Measurements from ENCODE around the gene SCYGR4. TPM values are rescaled to one million over a fixed set of nuclear protein-coding genes. Genes with fewer than 3 reads are reported as not detected.

The SCYGR4 gene
- total RNA-seq, 2 donors from 2014 or later = not detected

DNA sequence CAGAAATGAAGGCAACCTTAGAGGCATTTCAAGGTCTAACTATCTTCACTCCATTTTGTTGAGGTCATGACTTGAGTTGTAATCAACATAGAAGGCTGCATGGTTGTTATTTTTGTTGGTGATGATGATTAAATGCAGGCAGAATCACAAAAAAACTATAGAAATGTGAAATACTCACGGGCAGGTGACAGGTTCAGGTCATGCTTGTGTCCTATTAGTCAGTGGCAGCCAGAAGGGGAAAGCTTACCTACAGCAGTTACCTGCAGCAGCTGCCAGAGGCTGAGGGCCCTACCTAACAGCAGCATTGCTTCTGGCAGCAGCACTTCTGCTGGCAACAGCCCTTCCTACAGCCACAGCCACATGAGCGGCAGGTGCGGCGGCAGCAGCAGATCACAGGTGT is 3.1 kb upstream of the SCYGR4 start:
- H3K4me3 ChIP-seq = no peak overlapping the region
- TF ChIP-seq, protein P1, sequence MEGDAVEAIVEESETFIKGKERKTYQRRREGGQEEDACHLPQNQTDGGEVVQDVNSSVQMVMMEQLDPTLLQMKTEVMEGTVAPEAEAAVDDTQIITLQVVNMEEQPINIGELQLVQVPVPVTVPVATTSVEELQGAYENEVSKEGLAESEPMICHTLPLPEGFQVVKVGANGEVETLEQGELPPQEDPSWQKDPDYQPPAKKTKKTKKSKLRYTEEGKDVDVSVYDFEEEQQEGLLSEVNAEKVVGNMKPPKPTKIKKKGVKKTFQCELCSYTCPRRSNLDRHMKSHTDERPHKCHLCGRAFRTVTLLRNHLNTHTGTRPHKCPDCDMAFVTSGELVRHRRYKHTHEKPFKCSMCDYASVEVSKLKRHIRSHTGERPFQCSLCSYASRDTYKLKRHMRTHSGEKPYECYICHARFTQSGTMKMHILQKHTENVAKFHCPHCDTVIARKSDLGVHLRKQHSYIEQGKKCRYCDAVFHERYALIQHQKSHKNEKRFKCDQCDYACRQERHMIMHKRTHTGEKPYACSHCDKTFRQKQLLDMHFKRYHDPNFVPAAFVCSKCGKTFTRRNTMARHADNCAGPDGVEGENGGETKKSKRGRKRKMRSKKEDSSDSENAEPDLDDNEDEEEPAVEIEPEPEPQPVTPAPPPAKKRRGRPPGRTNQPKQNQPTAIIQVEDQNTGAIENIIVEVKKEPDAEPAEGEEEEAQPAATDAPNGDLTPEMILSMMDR (IDR thresholded peaks at IDR 0.05) = no peak
- no peaks in the 10 kb centered on the region for H3K27me3 ChIP-seq
- no peaks in the 10 kb centered on the region for H3K9me3 ChIP-seq
- no peak for DNase-seq
- intact Hi-C loops (cut with DNase I) = no loop called here
- no peak overlapping the region for H3K27ac ChIP-seq
- no peaks in the 10 kb centered on the region for H3K36me3 ChIP-seq
- no peak overlapping the region for H3K9ac ChIP-seq (ENCODE audit: low read depth in 2 of 2, low read length in 2 of 2)
- H3K4me1 ChIP-seq = no peaks in the 10 kb centered on the region

DNA sequence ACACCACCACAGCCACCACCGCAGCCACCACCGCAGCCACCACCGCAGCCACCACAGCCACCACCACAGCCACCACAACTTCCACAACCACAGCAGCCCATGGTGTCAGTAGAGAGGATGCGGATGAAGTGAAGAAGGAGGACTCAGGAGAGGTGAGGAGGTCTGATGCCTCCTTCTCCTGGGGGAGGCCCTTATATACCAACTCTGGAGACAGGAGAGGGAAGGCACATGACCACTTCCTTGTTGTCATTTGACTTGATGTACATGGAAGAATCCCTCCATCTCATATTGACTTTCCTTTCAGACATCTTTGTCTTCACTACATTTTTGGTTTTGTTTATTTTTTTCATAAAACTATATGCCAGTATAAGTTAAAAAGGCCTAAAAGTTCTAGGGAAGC is 2.6 kb upstream of the SCYGR4 start, which contains the start of gene SCYGR3:
Gene SCYGR3, minus strand, starts transcription at position 101 of the 400 bp plus-strand sequence. Its CDS starts 0 bp downstream, at position 101.
- H3K4me3 ChIP-seq = no peak within 1 kb of the TSS

GRCh38 chr2:227615181-227615580 is 2.1 kb upstream of the SCYGR4 start:
- H3K9ac ChIP-seq (ENCODE audit: low read depth in 2 of 2, low read length in 2 of 2) = no peak overlapping the region

More for the DNA sequence above, 2.6 kb upstream of the SCYGR4 start, which contains the start of gene SCYGR3:
- Histone ChIP-seq H3K9me3 (no peaks in the 10 kb centered on the region), H3K27me3 (no peaks in the 10 kb centered on the region), H3K4me1 (no peaks in the 10 kb centered on the region), H3K36me3 (no peaks in the 10 kb centered on the region), H3K27ac (no peak within 1 kb of the TSS), H3K9ac (ENCODE audit: low read depth in 2 of 2, low read length in 2 of 2) (no peak within 1 kb of the TSS)
- no peak for DNase-seq
- TF ChIP-seq, protein P1 (IDR thresholded peaks at IDR 0.05) = no peak
- intact Hi-C loops (cut with DNase I) = no loop called here

GRCh38 chr2:227615906-227616305 is 1.4 kb upstream of the SCYGR4 start:
- no peak for DNase-seq
- intact Hi-C loops (cut with DNase I) = no loop called here
- Histone ChIP-seq H3K36me3 (no peaks in the 10 kb centered on the region), H3K27me3 (no peaks in the 10 kb centered on the region), H3K9me3 (no peaks in the 10 kb centered on the region), H3K4me1 (no peaks in the 10 kb centered on the region), H3K9ac (ENCODE audit: low read depth in 2 of 2, low read length in 2 of 2) (no peak overlapping the region), H3K4me3 (no peak overlapping the region), H3K27ac (no peak overlapping the region)
- TF ChIP-seq, protein P1 (IDR thresholded peaks at IDR 0.05) = no peak

More at GRCh38 chr2:227615181-227615580, 2.1 kb upstream of the SCYGR4 start:
- Histone ChIP-seq H3K36me3 (no peaks in the 10 kb centered on the region), H3K4me3 (no peak overlapping the region), H3K27ac (no peak overlapping the region), H3K9me3 (no peaks in the 10 kb centered on the region), H3K27me3 (no peaks in the 10 kb centered on the region), H3K4me1 (no peaks in the 10 kb centered on the region)
- intact Hi-C loops (cut with DNase I) = no loop called here
- DNase-seq = no peak
- TF ChIP-seq, protein P1 (IDR thresholded peaks at IDR 0.05) = no peak

- no peak overlapping the region for H3K9ac ChIP-seq (ENCODE audit: low read depth in 2 of 2, low read length in 2 of 2)
- no peaks in the 10 kb centered on the region for H3K36me3 ChIP-seq
- intact Hi-C loops (cut with DNase I) = no loop called here
- H3K9me3 ChIP-seq = no peaks in the 10 kb centered on the region
- DNase-seq = no peak
- TF ChIP-seq, protein P1 (IDR thresholded peaks at IDR 0.05) = no peak
- no peak overlapping the region for H3K27ac ChIP-seq
- H3K27me3 ChIP-seq = no peaks in the 10 kb centered on the region
- H3K4me1 ChIP-seq = no peaks in the 10 kb centered on the region
- H3K4me3 ChIP-seq = no peak overlapping the region
Observed at GRCh38 chr2:227616631-227617030, 667 bp upstream of the SCYGR4 start.
